Measurements from ENCODE around the gene FANCD2OS. TPM values are rescaled to one million over a fixed set of nuclear protein-coding genes. Genes with fewer than 3 reads are reported as not detected.

The FANCD2OS gene
- total RNA-seq, 4 donors from 2014 or later = not detected

GRCh38 chr3:10122724-10123123 is 14.7 kb upstream of the FANCD2OS start:
- H3K4me1 ChIP-seq = peaks cover 0 to 3% (median under 1%) of the 10 kb centered on the region in 4 donors
- 80 to 90% methylated on average over 3 to 4 of the region's 4 CpGs for WGBS, 2 donors (ENCODE audit: low coverage in 1 of 2)
- no peaks in the 10 kb centered on the region for H3K9me3 ChIP-seq
- no peaks in the 10 kb centered on the region for H3K27me3 ChIP-seq
- no peak overlapping the region for H3K4me3 ChIP-seq
- in situ Hi-C loops (cut with MboI; ENCODE audit: low pct_ligation_motif_present in 1 of 4, low pct_unique_long_range_greater_than_20kb in 1 of 4, low sequenced_read_pairs in 3 of 4) = no loop called here
- H3K27ac ChIP-seq = no peak overlapping the region
- DNase-seq = no peak
- peaks cover 0 to 24% (median 11%) of the 10 kb centered on the region in 4 donors for H3K36me3 ChIP-seq
- TF ChIP-seq POLR2AphosphoS5 (IDR thresholded peaks at IDR 0.05) = no peak
- no peak for TF ChIP-seq EP300 (IDR thresholded peaks at IDR 0.05; ENCODE audit: low read depth)
- TF ChIP-seq POLR2A (IDR thresholded peaks at IDR 0.05) = no peak
- TF ChIP-seq CTCF (IDR thresholded peaks at IDR 0.05) = no peak
- intact Hi-C loops (cut with DNase I; ENCODE audit: low total_unique reads) = no loop called here

- Histone ChIP-seq H3K27ac (no peak overlapping the region), H3K4me3 (no peak overlapping the region), H3K9me3 (no peaks in the 10 kb centered on the region), H3K4me1 (peaks cover 6 to 19% (median 14%) of the 10 kb centered on the region in 4 donors), H3K27me3 (no peaks in the 10 kb centered on the region), H3K36me3 (peaks cover 0 to 13% (median 4%) of the 10 kb centered on the region in 4 donors)
- DNase-seq = no peak
- 92 to 95% methylated on average over 2 of the region's 2 CpGs for whole genome bisulfite sequencing, 2 donors (ENCODE audit: low coverage in 1 of 2)
- TF ChIP-seq EP300 (IDR thresholded peaks at IDR 0.05; ENCODE audit: low read depth) (no peak), CTCF (IDR thresholded peaks at IDR 0.05) (no peak), POLR2A (IDR thresholded peaks at IDR 0.05) (no peak), POLR2AphosphoS5 (IDR thresholded peaks at IDR 0.05) (no peak)
- intact Hi-C loops (cut with DNase I; ENCODE audit: low total_unique reads) (no loop called here), in situ Hi-C loops (cut with MboI; ENCODE audit: low pct_ligation_motif_present in 1 of 4, low pct_unique_long_range_greater_than_20kb in 1 of 4, low sequenced_read_pairs in 3 of 4) (no loop called here)
Observed at GRCh38 chr3:10121064-10121463, 13.0 kb upstream of the FANCD2OS start.

GRCh38 chr3:10119376-10119775 is 11.3 kb upstream of the FANCD2OS start:
- H3K27ac ChIP-seq = no peak overlapping the region
- no peaks in the 10 kb centered on the region for H3K36me3 ChIP-seq
- no peaks in the 10 kb centered on the region for H3K27me3 ChIP-seq
- H3K4me3 ChIP-seq = no peak overlapping the region
- peaks cover 6 to 23% (median 16%) of the 10 kb centered on the region in 4 donors for H3K4me1 ChIP-seq
- TF ChIP-seq EP300 (IDR thresholded peaks at IDR 0.05; ENCODE audit: low read depth) = no peak
- TF ChIP-seq CTCF (IDR thresholded peaks at IDR 0.05) = no peak
- TF ChIP-seq POLR2A (IDR thresholded peaks at IDR 0.05) = no peak
- TF ChIP-seq POLR2AphosphoS5 (IDR thresholded peaks at IDR 0.05) = no peak
- 76 to 85% methylated on average over 4 of the region's 4 CpGs for WGBS, 2 donors (ENCODE audit: low coverage in 1 of 2)
- intact Hi-C loops (cut with DNase I; ENCODE audit: low total_unique reads) (no loop called here), in situ Hi-C loops (cut with MboI; ENCODE audit: low pct_ligation_motif_present in 1 of 4, low pct_unique_long_range_greater_than_20kb in 1 of 4, low sequenced_read_pairs in 3 of 4) (no loop called here)
- H3K9me3 ChIP-seq = no peaks in the 10 kb centered on the region
- DNase-seq = no peak

GRCh38 chr3:10116928-10117327 is 8.9 kb upstream of the FANCD2OS start:
- WGBS, 2 donors (ENCODE audit: low coverage in 1 of 2) = 84 to 91% methylated on average over 4 of the region's 4 CpGs
- DNase-seq = no peak
- Histone ChIP-seq H3K4me3 (peak overlapping the region in 1 of 4 donors; percentile 88), H3K9me3 (no peaks in the 10 kb centered on the region), H3K27me3 (no peaks in the 10 kb centered on the region), H3K4me1 (peaks cover 6 to 23% (median 16%) of the 10 kb centered on the region in 4 donors), H3K27ac (no peak overlapping the region), H3K36me3 (no peaks in the 10 kb centered on the region)
- TF ChIP-seq EP300 (IDR thresholded peaks at IDR 0.05; ENCODE audit: low read depth) (no peak), CTCF (IDR thresholded peaks at IDR 0.05) (no peak), POLR2A (IDR thresholded peaks at IDR 0.05) (no peak), POLR2AphosphoS5 (IDR thresholded peaks at IDR 0.05) (no peak)
- in situ Hi-C loops (cut with MboI; ENCODE audit: low pct_ligation_motif_present in 1 of 4, low pct_unique_long_range_greater_than_20kb in 1 of 4, low sequenced_read_pairs in 3 of 4) = no loop called here
- intact Hi-C loops (cut with DNase I; ENCODE audit: low total_unique reads) = no loop called here

Data from transverse colon (tissue), 4 donors.